Measurements from ENCODE around the gene KCNT1.

Gene KCNT1

GRCh38 chr9:135821116-135821515 lies 119.1 kb downstream of the KCNT1 start:
- DNase-seq (ENCODE audit: low spot score), result no peak

- no peak for DNase-seq (ENCODE audit: low spot score)
Measured at GRCh38 chr9:135821733-135822373, 119.9 kb downstream of the KCNT1 start.

- no peak for DNase-seq (ENCODE audit: low spot score)
Measured at GRCh38 chr9:135822374-135822755, 120.4 kb downstream of the KCNT1 start.

- no peak for DNase-seq (ENCODE audit: low spot score)
Measured at GRCh38 chr9:135823036-135823435, 121.1 kb downstream of the KCNT1 start.

GRCh38 chr9:135825435-135826187 lies 123.6 kb downstream of the KCNT1 start:
- no peak for DNase-seq (ENCODE audit: low spot score)

GRCh38 chr9:135826188-135826545 lies 124.2 kb downstream of the KCNT1 start:
- DNase-seq (ENCODE audit: low spot score), result no peak

GRCh38 chr9:135827301-135827700 lies 125.3 kb downstream of the KCNT1 start:
- DNase-seq (ENCODE audit: low spot score), result no peak

- no peak for DNase-seq (ENCODE audit: low spot score)
Measured at GRCh38 chr9:135827866-135828580, 126.0 kb downstream of the KCNT1 start.

- DNase-seq (ENCODE audit: low spot score), result no peak
Measured at GRCh38 chr9:135828656-135829055, 126.7 kb downstream of the KCNT1 start.

- DNase-seq (ENCODE audit: low spot score), result no peak
Measured at GRCh38 chr9:135830496-135830895, 128.5 kb downstream of the KCNT1 start.

GRCh38 chr9:135833864-135834263 lies 131.9 kb downstream of the KCNT1 start:
- no peak for DNase-seq (ENCODE audit: low spot score)

GRCh38 chr9:135835131-135835530 lies 133.1 kb downstream of the KCNT1 start:
- DNase-seq (ENCODE audit: low spot score), result no peak

- no peak for DNase-seq (ENCODE audit: low spot score)
Measured at GRCh38 chr9:135839516-135839915, 137.5 kb downstream of the KCNT1 start.

- no peak for DNase-seq (ENCODE audit: low spot score)
Measured at GRCh38 chr9:135840107-135840506, 138.1 kb downstream of the KCNT1 start.

- DNase-seq (ENCODE audit: low spot score), result no peak
Measured at GRCh38 chr9:135840539-135840938, 138.6 kb downstream of the KCNT1 start.
